Stimulated activated CD8-positive, alpha-beta memory T cell treated with anti-CD3 and anti-CD28 coated beads, Interleukin-4, amount 100 ng/mL, for 48 hours (primary cell): ENCODE measurements around the gene CMSS1.

Source experiments
- DNase-seq: peaks from one replicate; pipeline ENCODE4 v3.0.0-alpha.2; 2020

CMSS1 gene

GRCh38 chr3:99907959-99908544 lies 90.4 kb downstream of the CMSS1 start:
- DNase-seq, result no peak

GRCh38 chr3:99909714-99910495 lies 92.2 kb downstream of the CMSS1 start:
- no peak for DNase-seq

- DNase-seq, result no peak
These were observed 93.2 kb downstream of the CMSS1 start for GRCh38 chr3:99910752-99911290.

GRCh38 chr3:99911433-99911832 lies 93.8 kb downstream of the CMSS1 start:
- DNase-seq, result no peak

- no peak for DNase-seq
These were observed 98.3 kb downstream of the CMSS1 start for GRCh38 chr3:99915906-99916432.

GRCh38 chr3:99918715-99919114 lies 101.1 kb downstream of the CMSS1 start:
- DNase-seq, result no peak

GRCh38 chr3:99919694-99920093 lies 102.0 kb downstream of the CMSS1 start:
- DNase-seq, result no peak

GRCh38 chr3:99920481-99921376 lies 103.1 kb downstream of the CMSS1 start:
- no peak for DNase-seq

- no peak for DNase-seq
These were observed 103.7 kb downstream of the CMSS1 start for GRCh38 chr3:99921377-99921695.

GRCh38 chr3:99921986-99922385 lies 104.3 kb downstream of the CMSS1 start:
- DNase-seq, result no peak

GRCh38 chr3:99923873-99924272 lies 106.2 kb downstream of the CMSS1 start:
- no peak for DNase-seq

- no peak for DNase-seq
These were observed 108.0 kb downstream of the CMSS1 start for GRCh38 chr3:99925584-99926230.

GRCh38 chr3:99927671-99928457 lies 110.2 kb downstream of the CMSS1 start:
- no peak for DNase-seq

GRCh38 chr3:99928771-99929744 lies 111.4 kb downstream of the CMSS1 start:
- no peak for DNase-seq

- no peak for DNase-seq
These were observed 112.1 kb downstream of the CMSS1 start for GRCh38 chr3:99929745-99930139.

- no peak for DNase-seq
These were observed 113.4 kb downstream of the CMSS1 start for GRCh38 chr3:99931059-99931458.

GRCh38 chr3:99933971-99934750 lies 116.5 kb downstream of the CMSS1 start:
- DNase-seq, result no peak

GRCh38 chr3:99934975-99935797 lies 117.5 kb downstream of the CMSS1 start:
- no peak for DNase-seq
